IMR-90 (cell line): Measurements from ENCODE around the gene GAS7. TPM values are rescaled to one million over a fixed set of nuclear protein-coding genes. Genes with fewer than 3 reads are reported as not detected.

Source experiments
- ATAC-seq: fragments of 200-7000 bp; cut with Tn5 transposase; 2 replicates; pipeline ENCODE4 v1.9.1; 2020; ENCODE audit warnings: low read depth, mild to moderate bottlenecking, moderate library complexity
- BruUV-seq: library from RNA; stranded (reverse); fragments of 400-500 nt; replicated peaks from 2 replicates; lab custom pipeline; 2021; lab: Mats Ljungman, UMichigan
- CTCF ChIA-PET: fragments of 300-600 bp; formaldehyde crosslinking; extraction: SDS; loops from one replicate; lab custom pipeline; 2021; ENCODE audit warnings: antibody characterized with exemption; lab: Yijun Ruan, JAX
- POLR2A ChIA-PET: fragments of 300-600 bp; sonication (Branson Sonifier 250); formaldehyde crosslinking; loops from one replicate; lab custom pipeline; 2022; ENCODE audit warnings: antibody characterized with exemption; ENCODE audit not compliant: unreplicated experiment; lab: Charles Lee
- DNase-seq: peaks from one replicate; pipeline ENCODE4 v3.0.0; 2013
- H2AFZ ChIP-seq: replicated peaks from 2 replicates; pipeline ENCODE3; 2013; ENCODE audit warnings: low read length, mild to moderate bottlenecking; ENCODE audit not compliant: poor library complexity
- H2AK5ac ChIP-seq: 2 replicates; pipeline ENCODE4 v1.6.1; 2013; ENCODE audit warnings: low read depth, low read length, inconsistent platforms
- H2AK9ac ChIP-seq: replicated peaks from 2 replicates; pipeline ENCODE3; 2013; ENCODE audit warnings: mild to moderate bottlenecking, low read depth, low read length, moderate library complexity; ENCODE audit not compliant: poor library complexity
- H2BK120ac ChIP-seq: 2 replicates; pipeline ENCODE4 v1.6.1; 2013; ENCODE audit warnings: low read depth, low read length, inconsistent platforms
- H2BK15ac ChIP-seq: 3 replicates; pipeline ENCODE4 v1.6.1; 2013; ENCODE audit warnings: low read depth, low read length, inconsistent platforms
- H2BK20ac ChIP-seq: 2 replicates; pipeline ENCODE4 v1.6.1; 2013; ENCODE audit warnings: low read depth, mild to moderate bottlenecking, inconsistent platforms, low read length, moderate library complexity
- H2BK5ac ChIP-seq: 2 replicates; pipeline ENCODE4 v1.6.1; 2013; ENCODE audit warnings: mild to moderate bottlenecking, low read depth, low read length, inconsistent platforms; ENCODE audit not compliant: poor library complexity, severe bottlenecking
- H3K14ac ChIP-seq: replicated peaks from 2 replicates; pipeline ENCODE4 v1.6.1; 2013; ENCODE audit warnings: low read depth, low read length, inconsistent platforms
- H3K18ac ChIP-seq: 2 replicates; pipeline ENCODE4 v1.6.1; 2013; ENCODE audit warnings: low read depth, low read length, control low read depth
- H3K23ac ChIP-seq: 2 replicates; pipeline ENCODE4 v1.6.1; 2013; ENCODE audit warnings: low read depth, low read length, inconsistent platforms
- H3K27ac ChIP-seq: 2 replicates; pipeline ENCODE4 v1.5.1; 2013; ENCODE audit warnings: mild to moderate bottlenecking, control low read depth, low read length; ENCODE audit not compliant: insufficient read depth
- H3K27me3 ChIP-seq: 2 replicates; pipeline ENCODE4 v1.6.1; 2013; ENCODE audit warnings: low read length; ENCODE audit not compliant: control insufficient read depth, insufficient read depth
- H3K36me3 ChIP-seq: 2 replicates; pipeline ENCODE4 v1.6.1; 2013; ENCODE audit warnings: low read length, mixed read lengths; ENCODE audit not compliant: control insufficient read depth, insufficient read depth
- H3K4ac ChIP-seq: 2 replicates; pipeline ENCODE4 v1.6.1; 2013; ENCODE audit warnings: low read depth, low read length, inconsistent platforms
- H3K4me1 ChIP-seq: 2 replicates; pipeline ENCODE4 v1.6.1; 2013; ENCODE audit warnings: low read length, mixed read lengths; ENCODE audit not compliant: control insufficient read depth, insufficient read depth
- H3K4me2 ChIP-seq: 2 replicates; pipeline ENCODE4 v1.6.1; 2013; ENCODE audit warnings: low read depth, mild to moderate bottlenecking, control low read depth, low read length, moderate library complexity
- H3K4me3 ChIP-seq: 2 replicates; pipeline ENCODE4 v1.5.1; 2013; ENCODE audit warnings: low read depth, mild to moderate bottlenecking, control low read depth, low read length, moderate library complexity; ENCODE audit not compliant: insufficient read depth
- H3K56ac ChIP-seq: 2 replicates; pipeline ENCODE4 v1.6.1; 2013; ENCODE audit warnings: low read length, inconsistent platforms; ENCODE audit not compliant: insufficient read depth; ENCODE audit errors: extremely low read depth
- H3K79me1 ChIP-seq, 2 experiments: 2 replicates each; pipeline ENCODE4 v1.6.1; 2013; ENCODE audit warnings: low read length in 2 of 2, inconsistent platforms in 1 of 2, low read depth in 1 of 2
- H3K9ac ChIP-seq: 2 replicates; pipeline ENCODE4 v1.6.1; 2013; ENCODE audit warnings: low read depth, low read length, control low read depth
- H3K9me1 ChIP-seq: 2 replicates; pipeline ENCODE4 v1.6.1; 2013; ENCODE audit warnings: low read length, inconsistent platforms; ENCODE audit not compliant: insufficient read depth
- H3K9me3 ChIP-seq: 2 replicates; pipeline ENCODE4 v1.6.1; 2013; ENCODE audit warnings: low read length; ENCODE audit not compliant: control insufficient read depth, insufficient read depth
- H4K20me1 ChIP-seq: 2 replicates; pipeline ENCODE4 v1.6.1; 2013; ENCODE audit warnings: low read length, inconsistent platforms; ENCODE audit not compliant: insufficient read depth
- H4K5ac ChIP-seq: 2 replicates; pipeline ENCODE4 v1.6.1; 2013; ENCODE audit warnings: mild to moderate bottlenecking, low read depth, low read length, control low read depth
- H4K8ac ChIP-seq, 2 experiments: 2 replicates each; pipeline ENCODE4 v1.6.1; 2013; ENCODE audit warnings: low read depth in 2 of 2, low read length in 2 of 2, control low read depth in 1 of 2, inconsistent platforms in 1 of 2
- H4K91ac ChIP-seq: 2 replicates; pipeline ENCODE4 v1.6.1; 2013; ENCODE audit warnings: low read depth, low read length, inconsistent platforms; ENCODE audit not compliant: insufficient read depth
- BHLHE40 ChIP-seq: fragments of 150-350 bp; IDR thresholded peaks from 2 replicates; pipeline ENCODE4 v1.6.1; 2016; ENCODE audit warnings: mild to moderate bottlenecking, low read depth, low read length
- CEBPB ChIP-seq: IDR thresholded peaks from 2 replicates; pipeline ENCODE4 v1.6.1; 2012; ENCODE audit warnings: low read depth, low read length, improper control_type of control experiment
- FOS ChIP-seq: fragments of 150-350 bp; IDR thresholded peaks from 2 replicates; pipeline ENCODE4 v1.6.1; 2016; ENCODE audit warnings: low read depth, low read length
- MAFK ChIP-seq: IDR thresholded peaks from 2 replicates; pipeline ENCODE4 v1.6.1; 2012; ENCODE audit warnings: low read depth, low read length, improper control_type of control experiment
- MAZ ChIP-seq: IDR thresholded peaks from 2 replicates; pipeline ENCODE4 v1.6.1; 2012; ENCODE audit warnings: low read depth, mild to moderate bottlenecking, low read length, improper control_type of control experiment, moderate library complexity, borderline replicate concordance
- MXI1 ChIP-seq: IDR thresholded peaks from 2 replicates; pipeline ENCODE4 v1.6.1; 2012; ENCODE audit warnings: low read depth, mild to moderate bottlenecking, low read length, moderate library complexity, borderline replicate concordance
- NFE2L2 ChIP-seq: fragments of 150-350 bp; IDR thresholded peaks from 2 replicates; pipeline ENCODE4 v1.6.1; 2016; ENCODE audit warnings: low read depth, mild to moderate bottlenecking, low read length
- RAD21 ChIP-seq: IDR thresholded peaks from 2 replicates; pipeline ENCODE4 v1.6.1; 2012; ENCODE audit warnings: low read length, improper control_type of control experiment
- RCOR1 ChIP-seq: IDR thresholded peaks from 2 replicates; pipeline ENCODE4 v1.6.1; 2012; ENCODE audit warnings: mild to moderate bottlenecking, low read length, improper control_type of control experiment; ENCODE audit not compliant: insufficient replicate concordance
- RFX5 ChIP-seq: IDR thresholded peaks from 2 replicates; pipeline ENCODE4 v1.8.0; 2012; ENCODE audit warnings: low read depth, mild to moderate bottlenecking, low read length, moderate library complexity
- WGBS, 2 experiments: methylation state at CpG; one replicate each; pipeline versions ENCODE4 v1.1.5 to v1.1.7; 2013; ENCODE audit warnings: missing lambda C conversion rate in 2 of 2; ENCODE audit not compliant: insufficient read length in 1 of 2; ENCODE audit errors: extremely low coverage in 2 of 2; 5-methylcytosine and 5-hydroxymethylcytosine counted together
- dilution Hi-C: fragments of 300-500 bp; cut with HindIII; formaldehyde crosslinking; loops from one replicate; pipeline ENCODE4 v1.14.3; 2018; ENCODE audit warnings: low sequenced_read_pairs; ENCODE audit not compliant: unreplicated experiment
- in situ Hi-C: fragments of 300-500 bp; cut with MboI; formaldehyde crosslinking; loops from 3 replicates; pipeline ENCODE4 v1.14.3; 2019; ENCODE audit warnings: low sequenced_read_pairs, inconsistent platforms, mixed read lengths
- intact Hi-C: fragments of 100-400 bp; cut with micrococcal nuclease; formaldehyde crosslinking; loops from 2 replicates; pipeline ENCODE4 v1.10.0; 2022
- polyA plus RNA-seq, 3 experiments: library from polyadenylated mRNA; depleted of rRNA; stranded (reverse); fragments of >200 nt; gene quantifications; 2 replicates each; pipeline ENCODE4 v1.2.3, GENCODE V29; 2012; ENCODE audit warnings: low replicate concordance in 1 of 3
- total RNA-seq: library from RNA; depleted of rRNA; stranded (reverse); fragments of >200 nt; gene quantifications from 2 replicates; pipeline ENCODE4 v1.2.3, GENCODE V29; 2012
- TF ChIP-seq, protein P1 (sequence below): fragments of 150-350 bp; IDR thresholded peaks from 2 replicates; pipeline ENCODE4 v1.6.1; 2017; ENCODE audit warnings: mild to moderate bottlenecking, antibody characterized with exemption, low read length, low read depth

The GAS7 gene
- total and polyA plus RNA-seq, 2 of the 4 experiments (the other 2 are of a cell fraction) = 4.6 to 5.0 TPM

GRCh38 chr17:10107316-10108165 lies 90.9 kb downstream of the GAS7 start:
- no peak overlapping the region for H2AK9ac ChIP-seq
- H4K8ac ChIP-seq = no peak overlapping the region
- no peak overlapping the region for H3K9ac ChIP-seq
- H3K18ac ChIP-seq = no peak overlapping the region
- in situ Hi-C loops = no loop called here
- H3K4me1 ChIP-seq = peaks cover 9% of the 10 kb centered on the region
- no peak overlapping the region for H2BK15ac ChIP-seq
- H3K4ac ChIP-seq = peak overlapping the region; percentile 10; the same call in 1 of the 2 replicates
- WGBS, 2 experiments = 80% methylated on average over 1 of the region's 11 CpGs; no CpG with 5 or more reads in 1 of the 2 experiments
- no peak overlapping the region for H2BK120ac ChIP-seq
- H3K36me3 ChIP-seq = no peaks in the 10 kb centered on the region
- no peak overlapping the region for H3K4me2 ChIP-seq
- CTCF ChIA-PET = no interaction called here
- no peak overlapping the region for H3K4me3 ChIP-seq
- peaks cover 3 to 4% of the 10 kb centered on the region in 2 experiments; a peak in 1 of 4 replicates for H3K79me1 ChIP-seq
- peaks cover 6% of the 10 kb centered on the region; the same call in 1 of the 2 replicates for H3K9me1 ChIP-seq
- H2BK5ac ChIP-seq = no peak overlapping the region
- no peaks in the 10 kb centered on the region for H3K9me3 ChIP-seq
- H2AK5ac ChIP-seq = peak overlapping the region; percentile 64; the same call in 1 of the 2 replicates
- DNase-seq = no peak
- H4K5ac ChIP-seq = no peak overlapping the region
- no peaks in the 10 kb centered on the region for H3K27me3 ChIP-seq
- intact Hi-C loops = no loop called here
- H3K56ac ChIP-seq = no peak overlapping the region
- BruUV-seq = no TSS peak
- no peak for ATAC-seq
- H4K20me1 ChIP-seq = no peaks in the 10 kb centered on the region
- H3K27ac ChIP-seq = no peak overlapping the region
- no peak overlapping the region for H3K14ac ChIP-seq
- POLR2A ChIA-PET = no interaction called here
- no peak overlapping the region for H3K23ac ChIP-seq
- dilution Hi-C loops = no loop called here
- no peak overlapping the region for H2AFZ ChIP-seq
- TF ChIP-seq NFE2L2 (no peak), MAZ (no peak), RAD21 (no peak), RCOR1 (no peak), FOS (no peak), MAFK (no peak), CEBPB (no peak), MXI1 (no peak), BHLHE40 (no peak), RFX5 (no peak)
- TF ChIP-seq, protein P1, sequence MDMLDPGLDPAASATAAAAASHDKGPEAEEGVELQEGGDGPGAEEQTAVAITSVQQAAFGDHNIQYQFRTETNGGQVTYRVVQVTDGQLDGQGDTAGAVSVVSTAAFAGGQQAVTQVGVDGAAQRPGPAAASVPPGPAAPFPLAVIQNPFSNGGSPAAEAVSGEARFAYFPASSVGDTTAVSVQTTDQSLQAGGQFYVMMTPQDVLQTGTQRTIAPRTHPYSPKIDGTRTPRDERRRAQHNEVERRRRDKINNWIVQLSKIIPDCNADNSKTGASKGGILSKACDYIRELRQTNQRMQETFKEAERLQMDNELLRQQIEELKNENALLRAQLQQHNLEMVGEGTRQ = no peak
- no peak overlapping the region for H4K91ac ChIP-seq
- H2BK20ac ChIP-seq = no peak overlapping the region
